ENCODE measurements around the gene ZSCAN21. TPM values are rescaled to one million over a fixed set of nuclear protein-coding genes. Genes with fewer than 3 reads are reported as not detected.

Gene ZSCAN21
- total RNA-seq, 4 donors from 2014 or later: 6.7 to 15.6 (median 12.1) TPM

- TF ChIP-seq, protein P1, sequence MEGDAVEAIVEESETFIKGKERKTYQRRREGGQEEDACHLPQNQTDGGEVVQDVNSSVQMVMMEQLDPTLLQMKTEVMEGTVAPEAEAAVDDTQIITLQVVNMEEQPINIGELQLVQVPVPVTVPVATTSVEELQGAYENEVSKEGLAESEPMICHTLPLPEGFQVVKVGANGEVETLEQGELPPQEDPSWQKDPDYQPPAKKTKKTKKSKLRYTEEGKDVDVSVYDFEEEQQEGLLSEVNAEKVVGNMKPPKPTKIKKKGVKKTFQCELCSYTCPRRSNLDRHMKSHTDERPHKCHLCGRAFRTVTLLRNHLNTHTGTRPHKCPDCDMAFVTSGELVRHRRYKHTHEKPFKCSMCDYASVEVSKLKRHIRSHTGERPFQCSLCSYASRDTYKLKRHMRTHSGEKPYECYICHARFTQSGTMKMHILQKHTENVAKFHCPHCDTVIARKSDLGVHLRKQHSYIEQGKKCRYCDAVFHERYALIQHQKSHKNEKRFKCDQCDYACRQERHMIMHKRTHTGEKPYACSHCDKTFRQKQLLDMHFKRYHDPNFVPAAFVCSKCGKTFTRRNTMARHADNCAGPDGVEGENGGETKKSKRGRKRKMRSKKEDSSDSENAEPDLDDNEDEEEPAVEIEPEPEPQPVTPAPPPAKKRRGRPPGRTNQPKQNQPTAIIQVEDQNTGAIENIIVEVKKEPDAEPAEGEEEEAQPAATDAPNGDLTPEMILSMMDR (IDR thresholded peaks at IDR 0.05; ENCODE audit: low read depth): no peak
Measured at GRCh38 chr7:100080907-100081534, 31.4 kb downstream of the ZSCAN21 start.

- TF ChIP-seq, protein P1 (IDR thresholded peaks at IDR 0.05; ENCODE audit: low read depth): no peak
Measured at GRCh38 chr7:100081535-100082102, 32.0 kb downstream of the ZSCAN21 start, which contains the start of gene ZNF3. Gene ZNF3, minus strand, starts transcription at chr7:100081723. Its CDS starts 4,366 bp downstream, at chr7:100077357.

DNA sequence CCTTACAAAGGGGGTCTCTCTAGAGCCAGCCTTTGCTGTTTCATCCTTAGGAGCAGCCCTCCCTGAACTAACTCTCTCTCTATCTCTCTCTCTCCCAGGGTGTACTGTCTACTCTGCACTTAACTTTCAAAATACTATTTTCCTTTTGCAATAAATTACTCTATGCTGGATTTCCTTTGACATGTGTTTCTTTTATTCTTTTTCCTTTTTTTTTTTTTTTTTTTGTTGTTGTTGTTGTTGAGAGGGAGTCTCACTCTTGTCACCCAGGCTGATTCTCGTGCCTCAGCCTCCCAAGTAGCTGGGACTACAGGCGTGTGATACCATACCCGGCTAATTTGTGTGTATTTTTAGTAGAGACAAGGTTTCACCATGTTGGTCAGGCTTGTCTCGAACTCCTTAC, 33.4 kb downstream of the ZSCAN21 start:
- TF ChIP-seq, protein P1 (IDR thresholded peaks at IDR 0.05; ENCODE audit: low read depth): no peak

DNA sequence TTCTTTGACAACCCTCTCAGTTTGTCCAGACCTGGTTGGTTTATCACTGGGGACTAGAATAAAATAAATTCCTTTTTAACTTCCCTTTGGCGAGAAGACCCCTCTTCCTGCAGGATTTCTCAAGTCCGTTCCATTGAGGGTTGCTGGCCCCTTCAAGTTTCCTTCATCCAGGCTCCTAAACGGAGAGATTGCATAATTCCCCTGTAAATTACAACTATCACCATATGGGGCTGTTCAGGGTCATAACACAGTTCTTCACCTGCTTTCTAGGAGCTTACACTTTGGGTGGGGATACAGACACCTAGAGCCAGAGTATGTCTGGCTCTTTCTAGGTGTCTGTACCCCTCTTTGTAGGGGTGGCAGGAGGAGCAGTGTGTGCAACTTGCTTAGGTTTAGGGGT, 35.9 kb downstream of the ZSCAN21 start:
- TF ChIP-seq, protein P1 (IDR thresholded peaks at IDR 0.05; ENCODE audit: low read depth): no peak

- TF ChIP-seq, protein P1 (IDR thresholded peaks at IDR 0.05; ENCODE audit: low read depth): no peak
Measured at GRCh38 chr7:100087055-100087750, 37.6 kb downstream of the ZSCAN21 start.

- TF ChIP-seq, protein P1 (IDR thresholded peaks at IDR 0.05; ENCODE audit: low read depth): no peak
Measured at GRCh38 chr7:100088095-100088620, 38.6 kb downstream of the ZSCAN21 start.
